ENCODE measurements around the gene MEG3.

MEG3 gene

DNA sequence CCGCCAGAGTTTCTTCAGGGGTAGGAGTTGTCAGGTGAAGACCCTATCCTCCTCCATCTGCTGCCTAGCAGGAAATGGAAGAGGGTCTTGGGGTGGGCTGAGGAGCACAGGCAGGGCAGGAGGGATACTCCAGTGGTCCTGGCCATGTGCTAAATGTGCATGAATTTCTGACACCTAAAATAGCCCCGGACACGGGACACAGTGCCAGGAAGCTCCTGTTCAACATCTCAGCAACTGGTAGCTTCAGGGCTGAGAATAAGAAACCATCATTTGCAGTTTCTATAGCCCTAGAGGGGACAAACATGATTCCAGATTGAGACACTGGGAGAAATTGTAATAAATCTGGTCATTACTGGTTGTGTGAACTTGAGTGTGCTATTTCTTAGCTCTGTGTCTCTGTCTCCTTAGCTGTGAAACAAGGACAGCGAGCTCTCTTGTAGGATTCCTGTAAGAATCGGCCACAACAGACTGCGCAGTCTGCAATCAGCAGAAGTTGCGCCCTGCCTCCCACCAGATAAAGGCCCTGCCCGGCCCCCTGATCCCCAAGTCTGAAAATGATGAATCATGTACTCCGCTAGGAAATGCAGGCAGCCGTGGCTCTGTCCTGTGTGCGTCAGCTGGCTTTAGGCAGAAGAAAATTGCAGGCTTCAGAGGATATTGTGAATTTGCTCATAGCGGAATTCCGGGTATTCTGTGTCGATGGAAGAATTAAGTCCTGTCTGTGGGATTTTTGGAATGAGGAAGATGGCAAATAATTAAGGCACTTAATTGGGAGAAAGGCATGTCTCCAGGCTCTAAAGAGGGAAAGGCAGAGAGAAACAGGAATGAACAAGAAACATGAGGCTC, 35.2 kb upstream of the MEG3 start:
- no peak overlapping the region for H2AFZ ChIP-seq (ENCODE audit: low read depth, low read length, severe bottlenecking)
- TF ChIP-seq EZH2phosphoT487 (conservative IDR thresholded peaks at IDR 0.05; ENCODE audit: low read length), result no peak
- TF ChIP-seq, protein P1, sequence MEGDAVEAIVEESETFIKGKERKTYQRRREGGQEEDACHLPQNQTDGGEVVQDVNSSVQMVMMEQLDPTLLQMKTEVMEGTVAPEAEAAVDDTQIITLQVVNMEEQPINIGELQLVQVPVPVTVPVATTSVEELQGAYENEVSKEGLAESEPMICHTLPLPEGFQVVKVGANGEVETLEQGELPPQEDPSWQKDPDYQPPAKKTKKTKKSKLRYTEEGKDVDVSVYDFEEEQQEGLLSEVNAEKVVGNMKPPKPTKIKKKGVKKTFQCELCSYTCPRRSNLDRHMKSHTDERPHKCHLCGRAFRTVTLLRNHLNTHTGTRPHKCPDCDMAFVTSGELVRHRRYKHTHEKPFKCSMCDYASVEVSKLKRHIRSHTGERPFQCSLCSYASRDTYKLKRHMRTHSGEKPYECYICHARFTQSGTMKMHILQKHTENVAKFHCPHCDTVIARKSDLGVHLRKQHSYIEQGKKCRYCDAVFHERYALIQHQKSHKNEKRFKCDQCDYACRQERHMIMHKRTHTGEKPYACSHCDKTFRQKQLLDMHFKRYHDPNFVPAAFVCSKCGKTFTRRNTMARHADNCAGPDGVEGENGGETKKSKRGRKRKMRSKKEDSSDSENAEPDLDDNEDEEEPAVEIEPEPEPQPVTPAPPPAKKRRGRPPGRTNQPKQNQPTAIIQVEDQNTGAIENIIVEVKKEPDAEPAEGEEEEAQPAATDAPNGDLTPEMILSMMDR (IDR thresholded peaks at IDR 0.05; ENCODE audit: insufficient read depth, low read length, poor library complexity, severe bottlenecking), result no peak
- H3K79me2 ChIP-seq (ENCODE audit: insufficient read depth, low read length), result no peaks in the 10 kb centered on the region
- H3F3A ChIP-seq (ENCODE audit: insufficient read depth), result no peaks in the 10 kb centered on the region
- H4K20me1 ChIP-seq (ENCODE audit: low read depth, low read length), result no peaks in the 10 kb centered on the region
- no peaks in the 10 kb centered on the region for H3K9me2 ChIP-seq (replicated peaks; ENCODE audit: insufficient read depth, low read length)
- H3K9me3 ChIP-seq (ENCODE audit: insufficient read depth, low read length), result no peaks in the 10 kb centered on the region
- no peaks in the 10 kb centered on the region for H3K36me3 ChIP-seq (ENCODE audit: low read length)
- no peak overlapping the region for H3K4me3 ChIP-seq (ENCODE audit: insufficient read depth, low read length, poor library complexity, severe bottlenecking)
- no peaks in the 10 kb centered on the region for H3K27me3 ChIP-seq (ENCODE audit: low read length)
- H3K9ac ChIP-seq (ENCODE audit: low read length), result no peak overlapping the region
- no peak overlapping the region for H3K27ac ChIP-seq (ENCODE audit: low read depth, low read length)
- H3K4me2 ChIP-seq (ENCODE audit: low read depth, low read length, poor library complexity, severe bottlenecking), result no peak overlapping the region

- Histone ChIP-seq H3K9ac (ENCODE audit: low read length) (no peak overlapping the region), H2AFZ (ENCODE audit: low read depth, low read length, severe bottlenecking) (no peak overlapping the region), H3K4me3 (ENCODE audit: insufficient read depth, low read length, poor library complexity, severe bottlenecking) (no peak overlapping the region), H3K4me2 (ENCODE audit: low read depth, low read length, poor library complexity, severe bottlenecking) (no peak overlapping the region), H3K27ac (ENCODE audit: low read depth, low read length) (no peak overlapping the region), H3K9me3 (ENCODE audit: insufficient read depth, low read length) (no peaks in the 10 kb centered on the region), H4K20me1 (ENCODE audit: low read depth, low read length) (no peaks in the 10 kb centered on the region), H3K27me3 (ENCODE audit: low read length) (no peaks in the 10 kb centered on the region), H3K9me2 (replicated peaks; ENCODE audit: insufficient read depth, low read length) (no peaks in the 10 kb centered on the region), H3K79me2 (ENCODE audit: insufficient read depth, low read length) (no peaks in the 10 kb centered on the region), H3K36me3 (ENCODE audit: low read length) (no peaks in the 10 kb centered on the region), H3F3A (ENCODE audit: insufficient read depth) (no peaks in the 10 kb centered on the region)
- TF ChIP-seq, protein P1 (IDR thresholded peaks at IDR 0.05; ENCODE audit: insufficient read depth, low read length, poor library complexity, severe bottlenecking), result no peak
- no peak for TF ChIP-seq EZH2phosphoT487 (conservative IDR thresholded peaks at IDR 0.05; ENCODE audit: low read length)
These were observed 34.6 kb upstream of the MEG3 start for GRCh38 chr14:100791348-100791735.

DNA sequence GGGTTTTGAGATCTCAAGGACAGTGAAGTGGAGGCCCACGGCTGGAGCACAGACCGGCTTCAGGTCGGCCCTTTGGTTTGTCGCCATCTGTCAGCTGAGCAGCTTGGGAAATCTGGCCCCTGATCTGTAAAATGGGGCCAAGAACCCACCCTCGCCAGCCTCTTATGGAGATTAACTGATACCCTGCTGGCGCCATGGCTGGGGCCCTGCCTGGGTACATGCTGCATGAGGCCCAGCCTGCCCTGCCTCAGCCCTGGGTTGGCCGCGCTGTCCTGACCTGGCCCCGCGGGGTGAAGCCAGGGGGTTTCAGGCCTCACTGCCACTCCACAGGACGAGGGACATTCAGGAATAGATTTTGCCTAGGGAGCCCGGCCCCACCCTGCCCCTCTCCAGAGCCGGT, 33.9 kb upstream of the MEG3 start:
- no peaks in the 10 kb centered on the region for H3K27me3 ChIP-seq (ENCODE audit: low read length)
- no peak overlapping the region for H3K9ac ChIP-seq (ENCODE audit: low read length)
- H3K4me3 ChIP-seq (ENCODE audit: insufficient read depth, low read length, poor library complexity, severe bottlenecking), result no peak overlapping the region
- no peak overlapping the region for H2AFZ ChIP-seq (ENCODE audit: low read depth, low read length, severe bottlenecking)
- no peak overlapping the region for H3K4me2 ChIP-seq (ENCODE audit: low read depth, low read length, poor library complexity, severe bottlenecking)
- H3K9me2 ChIP-seq (replicated peaks; ENCODE audit: insufficient read depth, low read length), result no peaks in the 10 kb centered on the region
- H3F3A ChIP-seq (ENCODE audit: insufficient read depth), result no peaks in the 10 kb centered on the region
- no peaks in the 10 kb centered on the region for H3K79me2 ChIP-seq (ENCODE audit: insufficient read depth, low read length)
- H3K9me3 ChIP-seq (ENCODE audit: insufficient read depth, low read length), result no peaks in the 10 kb centered on the region
- H4K20me1 ChIP-seq (ENCODE audit: low read depth, low read length), result no peaks in the 10 kb centered on the region
- TF ChIP-seq, protein P1 (IDR thresholded peaks at IDR 0.05; ENCODE audit: insufficient read depth, low read length, poor library complexity, severe bottlenecking), result no peak
- TF ChIP-seq EZH2phosphoT487 (conservative IDR thresholded peaks at IDR 0.05; ENCODE audit: low read length), result no peak
- no peaks in the 10 kb centered on the region for H3K36me3 ChIP-seq (ENCODE audit: low read length)
- no peak overlapping the region for H3K27ac ChIP-seq (ENCODE audit: low read depth, low read length)
